ENCODE measurements around the gene LAMTOR3. TPM values are rescaled to one million over a fixed set of nuclear protein-coding genes. Genes with fewer than 3 reads are reported as not detected.

Gene LAMTOR3
- polyA plus RNA-seq, 1 donor (not counting 4 experiments of a cell fraction or from before 2014, with no cell fraction given) = 92.2 TPM

DNA sequence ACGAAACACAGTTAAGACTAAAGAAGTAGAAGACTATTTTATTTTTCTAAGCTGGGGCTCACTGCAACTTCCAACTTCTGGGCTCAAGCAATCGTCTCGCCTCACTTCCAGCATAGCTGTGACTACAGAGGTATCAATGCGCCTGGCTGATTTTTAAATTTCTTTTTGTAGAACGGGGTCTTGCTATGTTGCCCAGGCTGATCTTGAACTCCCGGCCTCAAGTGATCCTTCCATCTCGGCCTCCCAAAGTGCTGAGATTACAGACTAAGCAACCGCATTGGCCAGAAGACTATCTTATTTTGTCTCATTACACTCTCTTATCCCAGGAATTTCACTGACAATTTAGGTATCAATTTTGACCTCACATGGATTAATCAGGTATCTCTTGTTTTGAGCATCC, 1.2 kb downstream of the LAMTOR3 start:
- Histone ChIP-seq H3K9ac (ENCODE audit: control insufficient read depth, extremely low read depth, insufficient read depth, low read length) (peak overlapping the region; percentile 90), H4K20me1 (ENCODE audit: control insufficient read depth, extremely low read depth, insufficient read depth, low read length) (no peaks in the 10 kb centered on the region), H3K36me3 (ENCODE audit: control insufficient read depth in 2 of 2, extremely low read depth in 1 of 2, insufficient read depth in 2 of 2, low read length in 2 of 2) (peaks cover 2 to 3% of the 10 kb centered on the region in 2 experiments), H3K4me1 (ENCODE audit: control insufficient read depth, extremely low read depth, insufficient read depth, low read length) (peaks cover 8% of the 10 kb centered on the region), H3K4me2 (ENCODE audit: control insufficient read depth, extremely low read depth, insufficient read depth, low read depth, low read length) (peak overlapping the region; percentile 92), H3K27ac (ENCODE audit: control insufficient read depth, insufficient read depth, low read length) (peak overlapping the region; percentile 89), H3K9me1 (ENCODE audit: control insufficient read depth, extremely low read depth, insufficient read depth, low read length) (no peaks in the 10 kb centered on the region), H3K9me3 (ENCODE audit: control insufficient read depth, low read depth, low read length) (no peaks in the 10 kb centered on the region), H3K27me3 (ENCODE audit: control insufficient read depth, extremely low read depth, insufficient read depth, low read length) (no peaks in the 10 kb centered on the region), H3K79me2 (ENCODE audit: control insufficient read depth, insufficient read depth, low read length) (peaks cover 48% of the 10 kb centered on the region), H3K4me3 (ENCODE audit: control insufficient read depth in 2 of 3, extremely low read depth in 1 of 3, insufficient read depth in 2 of 3, low read depth in 1 of 3, low read length in 3 of 3) (peak overlapping the region; percentile 90 to 93 (median 93)), H2AFZ (ENCODE audit: control insufficient read depth, low read length) (no peak overlapping the region)
- dilution Hi-C loops (cut with MboI; ENCODE audit: extremely low pct_ligation_motif_present, low sequenced_read_pairs) = no loop called here
- TF ChIP-seq EZH2 (IDR thresholded peaks at IDR 0.05; ENCODE audit: low read length) = no peak
- TF ChIP-seq, protein P1, sequence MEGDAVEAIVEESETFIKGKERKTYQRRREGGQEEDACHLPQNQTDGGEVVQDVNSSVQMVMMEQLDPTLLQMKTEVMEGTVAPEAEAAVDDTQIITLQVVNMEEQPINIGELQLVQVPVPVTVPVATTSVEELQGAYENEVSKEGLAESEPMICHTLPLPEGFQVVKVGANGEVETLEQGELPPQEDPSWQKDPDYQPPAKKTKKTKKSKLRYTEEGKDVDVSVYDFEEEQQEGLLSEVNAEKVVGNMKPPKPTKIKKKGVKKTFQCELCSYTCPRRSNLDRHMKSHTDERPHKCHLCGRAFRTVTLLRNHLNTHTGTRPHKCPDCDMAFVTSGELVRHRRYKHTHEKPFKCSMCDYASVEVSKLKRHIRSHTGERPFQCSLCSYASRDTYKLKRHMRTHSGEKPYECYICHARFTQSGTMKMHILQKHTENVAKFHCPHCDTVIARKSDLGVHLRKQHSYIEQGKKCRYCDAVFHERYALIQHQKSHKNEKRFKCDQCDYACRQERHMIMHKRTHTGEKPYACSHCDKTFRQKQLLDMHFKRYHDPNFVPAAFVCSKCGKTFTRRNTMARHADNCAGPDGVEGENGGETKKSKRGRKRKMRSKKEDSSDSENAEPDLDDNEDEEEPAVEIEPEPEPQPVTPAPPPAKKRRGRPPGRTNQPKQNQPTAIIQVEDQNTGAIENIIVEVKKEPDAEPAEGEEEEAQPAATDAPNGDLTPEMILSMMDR (optimal IDR thresholded peaks at IDR 0.05 in 1 of 3, IDR thresholded peaks at IDR 0.05 in 1 of 3, conservative IDR thresholded peaks at IDR 0.05 in 1 of 3; ENCODE audit: extremely low read depth in 1 of 3, insufficient read depth in 2 of 3, low read length in 3 of 3) = no peak
- DNase-seq (ENCODE audit: low read depth, low spot score) (no peak), FAIRE-seq (no peak)

DNA sequence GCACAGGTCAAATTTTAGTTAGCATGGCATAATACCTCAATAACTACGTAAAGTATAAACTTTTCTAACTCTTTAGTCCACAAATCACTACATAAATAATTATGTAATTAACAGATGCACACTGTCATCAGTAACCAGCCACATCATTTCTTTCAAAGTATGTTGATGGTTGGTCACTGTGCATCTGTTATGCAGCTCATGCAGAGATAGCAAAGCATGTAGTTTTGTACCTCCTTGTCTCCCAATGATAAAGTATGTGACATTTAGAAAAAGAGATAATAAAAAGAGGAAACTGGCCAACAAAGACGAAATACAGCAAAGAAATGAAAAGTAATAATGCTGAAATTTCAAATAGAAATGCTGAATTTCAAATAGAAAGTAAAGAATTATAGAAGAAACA, 2.9 kb downstream of the LAMTOR3 start:
- H4K20me1 ChIP-seq (ENCODE audit: control insufficient read depth, extremely low read depth, insufficient read depth, low read length) = no peaks in the 10 kb centered on the region
- H3K9me3 ChIP-seq (ENCODE audit: control insufficient read depth, low read depth, low read length) = no peaks in the 10 kb centered on the region
- H3K4me1 ChIP-seq (ENCODE audit: control insufficient read depth, extremely low read depth, insufficient read depth, low read length) = peaks cover 8% of the 10 kb centered on the region
- peaks cover 2 to 6% of the 10 kb centered on the region in 2 experiments for H3K36me3 ChIP-seq (ENCODE audit: control insufficient read depth in 2 of 2, extremely low read depth in 1 of 2, insufficient read depth in 2 of 2, low read length in 2 of 2)
- TF ChIP-seq EZH2 (IDR thresholded peaks at IDR 0.05; ENCODE audit: low read length) = no peak
- TF ChIP-seq, protein P1 (optimal IDR thresholded peaks at IDR 0.05 in 1 of 3, IDR thresholded peaks at IDR 0.05 in 1 of 3, conservative IDR thresholded peaks at IDR 0.05 in 1 of 3; ENCODE audit: extremely low read depth in 1 of 3, insufficient read depth in 2 of 3, low read length in 3 of 3) = no peak
- H3K4me3 ChIP-seq (ENCODE audit: control insufficient read depth in 2 of 3, extremely low read depth in 1 of 3, insufficient read depth in 2 of 3, low read depth in 1 of 3, low read length in 3 of 3) = no peak overlapping the region
- no peak for FAIRE-seq
- dilution Hi-C loops (cut with MboI; ENCODE audit: extremely low pct_ligation_motif_present, low sequenced_read_pairs) = no loop called here
- H3K79me2 ChIP-seq (ENCODE audit: control insufficient read depth, insufficient read depth, low read length) = peaks cover 54% of the 10 kb centered on the region
- DNase-seq (ENCODE audit: low read depth, low spot score) = no peak
- H2AFZ ChIP-seq (ENCODE audit: control insufficient read depth, low read length) = no peak overlapping the region
- H3K4me2 ChIP-seq (ENCODE audit: control insufficient read depth, extremely low read depth, insufficient read depth, low read depth, low read length) = no peak overlapping the region
- H3K9ac ChIP-seq (ENCODE audit: control insufficient read depth, extremely low read depth, insufficient read depth, low read length) = no peak overlapping the region
- H3K27ac ChIP-seq (ENCODE audit: control insufficient read depth, insufficient read depth, low read length) = no peak overlapping the region
- H3K27me3 ChIP-seq (ENCODE audit: control insufficient read depth, extremely low read depth, insufficient read depth, low read length) = no peaks in the 10 kb centered on the region
- no peaks in the 10 kb centered on the region for H3K9me1 ChIP-seq (ENCODE audit: control insufficient read depth, extremely low read depth, insufficient read depth, low read length)

Measured in keratinocyte (primary cell).